Measurements from ENCODE around the gene ADGRF1.

- TF ChIP-seq CTCF (conservative IDR thresholded peaks at IDR 0.05; ENCODE audit: low read length): no peak
- TF ChIP-seq EZH2phosphoT487 (IDR thresholded peaks at IDR 0.05; ENCODE audit: borderline replicate concordance): no peak
Observed at GRCh38 chr6:46963039-46963438, 79.1 kb downstream of the ADGRF1 start.

Data from Loucy (cell line).